ENCODE results near the gene APOA5.
A peak's percentile ranks its signal among the peaks of the same experiment; 100 is the strongest.

The APOA5 gene

DNA sequence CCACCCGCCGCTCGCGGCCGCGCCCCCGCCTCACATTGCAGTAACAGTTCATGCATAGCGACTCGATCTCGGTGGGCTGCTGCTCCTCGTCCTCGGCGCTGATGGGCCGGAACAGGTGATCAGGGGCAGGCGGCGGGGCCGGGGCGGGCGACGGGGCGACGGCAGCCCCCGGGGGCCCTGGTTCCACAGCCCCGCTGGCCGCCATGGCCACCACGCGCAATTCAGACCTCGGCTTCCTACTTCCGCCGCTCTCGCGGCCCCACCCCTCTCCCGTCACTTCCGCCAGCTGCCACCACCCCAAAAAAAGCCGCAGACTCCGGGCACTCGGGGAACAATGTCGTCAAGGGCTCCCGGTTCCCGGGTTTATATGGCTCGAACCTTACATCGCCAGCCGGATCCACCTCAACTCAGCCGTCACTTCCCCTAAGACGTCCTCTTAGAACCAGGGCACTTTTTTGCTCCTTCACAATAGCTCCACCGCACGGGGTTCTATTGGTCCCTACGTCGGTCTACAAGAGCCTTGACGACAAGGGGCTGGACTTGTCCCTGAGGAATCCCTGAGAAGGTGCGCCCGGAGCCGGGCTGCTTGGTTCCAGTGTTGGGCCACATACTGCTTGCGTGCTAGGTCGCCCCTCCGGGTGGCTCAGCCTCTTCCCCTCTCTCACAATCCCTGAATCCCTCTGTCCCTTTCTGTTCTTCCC, 3.7 kb downstream of the APOA5 start, which contains the start of gene ZPR1:
Gene ZPR1 (minus strand): TSS at position 238 of the 701 bp plus-strand sequence. CDS start 33 bp downstream, at position 205.
- H2AFZ ChIP-seq (ENCODE audit: low read depth, low read length): peak within 1 kb of the TSS; percentile 72
- H3K4me3 ChIP-seq (ENCODE audit: low read length): peak within 1 kb of the TSS; percentile 69
- peaks cover 39% of the 10 kb centered on the region for H3K36me3 ChIP-seq (ENCODE audit: insufficient read depth, low read length)
- no peaks in the 10 kb centered on the region for H3K27me3 ChIP-seq (ENCODE audit: insufficient read depth, low read length)
- H3K4me1 ChIP-seq (ENCODE audit: insufficient read depth, low read length): peaks cover 15% of the 10 kb centered on the region
- no peaks in the 10 kb centered on the region for H3K9me3 ChIP-seq (ENCODE audit: low read length)

- Histone ChIP-seq H3K9me3 (ENCODE audit: low read length) (no peaks in the 10 kb centered on the region), H3K27me3 (ENCODE audit: insufficient read depth, low read length) (no peaks in the 10 kb centered on the region), H2AFZ (ENCODE audit: low read depth, low read length) (peak overlapping the region; percentile 72), H3K4me3 (ENCODE audit: low read length) (peak overlapping the region; percentile 69), H3K36me3 (ENCODE audit: insufficient read depth, low read length) (peaks cover 44% of the 10 kb centered on the region), H3K4me1 (ENCODE audit: insufficient read depth, low read length) (peaks cover 15% of the 10 kb centered on the region)
Measured at GRCh38 chr11:116787436-116787785, 4.3 kb downstream of the APOA5 start.

GRCh38 chr11:116786966-116787365, 4.7 kb downstream of the APOA5 start:
- Histone ChIP-seq H2AFZ (ENCODE audit: low read depth, low read length) (no peak overlapping the region), H3K27me3 (ENCODE audit: insufficient read depth, low read length) (no peaks in the 10 kb centered on the region), H3K9me3 (ENCODE audit: low read length) (no peaks in the 10 kb centered on the region), H3K4me1 (ENCODE audit: insufficient read depth, low read length) (peaks cover 15% of the 10 kb centered on the region), H3K4me3 (ENCODE audit: low read length) (peak overlapping the region; percentile 69), H3K36me3 (ENCODE audit: insufficient read depth, low read length) (peaks cover 49% of the 10 kb centered on the region)

- H3K36me3 ChIP-seq (ENCODE audit: insufficient read depth, low read length): peaks cover 52% of the 10 kb centered on the region
- H2AFZ ChIP-seq (ENCODE audit: low read depth, low read length): no peak overlapping the region
- H3K4me3 ChIP-seq (ENCODE audit: low read length): peak overlapping the region; percentile 69
- peaks cover 15% of the 10 kb centered on the region for H3K4me1 ChIP-seq (ENCODE audit: insufficient read depth, low read length)
- no peaks in the 10 kb centered on the region for H3K9me3 ChIP-seq (ENCODE audit: low read length)
- H3K27me3 ChIP-seq (ENCODE audit: insufficient read depth, low read length): no peaks in the 10 kb centered on the region
Measured at GRCh38 chr11:116786326-116786725, 5.4 kb downstream of the APOA5 start.

DNA sequence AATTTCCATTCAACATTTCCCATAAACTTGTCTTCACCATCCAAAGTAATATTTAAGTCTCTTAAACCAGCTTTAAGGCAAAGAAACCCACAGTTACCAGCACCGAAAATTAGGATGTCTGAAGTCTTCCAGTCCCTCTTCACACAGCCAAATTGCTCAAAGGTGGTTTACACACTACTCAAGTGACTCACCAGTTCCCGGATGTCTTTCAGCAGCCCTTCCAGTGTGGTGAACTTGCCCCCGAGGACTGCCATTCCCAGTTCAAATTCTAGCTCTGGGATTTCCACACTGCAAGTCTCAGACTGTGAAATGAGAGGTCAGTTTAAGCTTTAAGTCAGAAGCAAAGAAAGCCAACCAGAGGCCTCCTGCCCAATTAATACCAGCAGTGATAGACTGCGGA, 9.0 kb downstream of the APOA5 start:
- peaks cover 85% of the 10 kb centered on the region for H3K36me3 ChIP-seq (ENCODE audit: insufficient read depth, low read length)

DNA sequence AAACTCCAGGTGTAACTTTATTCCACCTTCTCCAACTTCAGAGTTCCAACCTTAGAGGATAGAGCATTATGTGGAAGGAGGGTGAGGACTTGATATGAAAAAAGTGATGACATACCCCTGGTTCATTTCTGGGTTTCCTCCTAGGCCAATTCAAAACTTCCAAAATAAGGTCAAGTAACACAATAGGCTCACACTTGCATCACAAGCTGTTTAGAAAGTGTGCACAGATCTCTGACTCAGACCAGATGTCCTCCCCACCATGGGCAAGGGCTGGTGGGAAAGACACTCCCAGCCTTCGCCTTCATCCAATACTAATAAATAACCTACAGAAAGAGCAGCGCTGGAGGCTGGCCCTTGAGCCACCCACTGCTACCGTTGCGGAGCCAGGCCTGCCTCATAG, 13.1 kb downstream of the APOA5 start:
- H3K27me3 ChIP-seq (ENCODE audit: insufficient read depth, low read length): no peaks in the 10 kb centered on the region
- H3K9me3 ChIP-seq (ENCODE audit: low read length): no peaks in the 10 kb centered on the region

More for the DNA sequence above, 9.0 kb downstream of the APOA5 start:
- Histone ChIP-seq H2AFZ (ENCODE audit: low read depth, low read length) (no peak overlapping the region), H3K4me1 (ENCODE audit: insufficient read depth, low read length) (peaks cover 9% of the 10 kb centered on the region), H3K9me3 (ENCODE audit: low read length) (no peaks in the 10 kb centered on the region), H3K27me3 (ENCODE audit: insufficient read depth, low read length) (no peaks in the 10 kb centered on the region), H3K4me3 (ENCODE audit: low read length) (no peak overlapping the region)

GRCh38 chr11:116777056-116777455, 14.6 kb downstream of the APOA5 start:
- H3K36me3 ChIP-seq (ENCODE audit: insufficient read depth, low read length): peaks cover 48% of the 10 kb centered on the region
- H3K4me1 ChIP-seq (ENCODE audit: insufficient read depth, low read length): peaks cover 10% of the 10 kb centered on the region
- no peak overlapping the region for H2AFZ ChIP-seq (ENCODE audit: low read depth, low read length)
- no peaks in the 10 kb centered on the region for H3K9me3 ChIP-seq (ENCODE audit: low read length)
- no peak overlapping the region for H3K4me3 ChIP-seq (ENCODE audit: low read length)
- H3K27me3 ChIP-seq (ENCODE audit: insufficient read depth, low read length): no peaks in the 10 kb centered on the region

More for the DNA sequence above, 13.1 kb downstream of the APOA5 start:
- Histone ChIP-seq H3K36me3 (ENCODE audit: insufficient read depth, low read length) (peaks cover 63% of the 10 kb centered on the region), H2AFZ (ENCODE audit: low read depth, low read length) (no peak overlapping the region), H3K4me3 (ENCODE audit: low read length) (no peak overlapping the region), H3K4me1 (ENCODE audit: insufficient read depth, low read length) (peaks cover 6% of the 10 kb centered on the region)

- no peak overlapping the region for H3K4me3 ChIP-seq (ENCODE audit: low read length)
- H3K27me3 ChIP-seq (ENCODE audit: insufficient read depth, low read length): no peaks in the 10 kb centered on the region
- peaks cover 46% of the 10 kb centered on the region for H3K36me3 ChIP-seq (ENCODE audit: insufficient read depth, low read length)
- H2AFZ ChIP-seq (ENCODE audit: low read depth, low read length): no peak overlapping the region
- H3K9me3 ChIP-seq (ENCODE audit: low read length): no peaks in the 10 kb centered on the region
- peaks cover 14% of the 10 kb centered on the region for H3K4me1 ChIP-seq (ENCODE audit: insufficient read depth, low read length)
Measured at GRCh38 chr11:116776522-116776984, 15.1 kb downstream of the APOA5 start.

GRCh38 chr11:116775975-116776374, 15.7 kb downstream of the APOA5 start:
- Histone ChIP-seq H3K4me1 (ENCODE audit: insufficient read depth, low read length) (peaks cover 20% of the 10 kb centered on the region), H2AFZ (ENCODE audit: low read depth, low read length) (no peak overlapping the region), H3K27me3 (ENCODE audit: insufficient read depth, low read length) (no peaks in the 10 kb centered on the region), H3K36me3 (ENCODE audit: insufficient read depth, low read length) (peaks cover 41% of the 10 kb centered on the region), H3K9me3 (ENCODE audit: low read length) (no peaks in the 10 kb centered on the region), H3K4me3 (ENCODE audit: low read length) (no peak overlapping the region)

DNA sequence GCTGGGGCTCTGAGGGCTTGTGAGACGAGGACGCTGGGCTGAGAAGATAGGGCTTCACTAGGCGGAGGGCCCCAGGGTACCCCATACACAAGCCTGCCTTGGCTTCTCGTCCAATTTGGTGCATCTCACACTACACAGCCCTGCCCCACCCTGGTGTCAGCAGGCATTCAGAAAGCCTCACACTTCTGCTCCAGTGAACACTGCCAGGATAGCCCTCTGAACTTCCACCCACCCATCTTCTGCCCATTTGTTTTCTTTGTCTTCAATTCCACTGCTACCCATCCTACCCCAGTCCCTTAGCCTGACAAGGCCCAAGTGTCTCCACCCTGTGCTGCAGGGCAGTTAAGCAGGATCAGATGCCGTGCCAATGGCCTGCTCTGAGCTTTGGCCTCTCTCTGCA, 17.0 kb downstream of the APOA5 start:
- H3K27me3 ChIP-seq (ENCODE audit: insufficient read depth, low read length): no peaks in the 10 kb centered on the region
- no peak overlapping the region for H2AFZ ChIP-seq (ENCODE audit: low read depth, low read length)
- no peak overlapping the region for H3K4me3 ChIP-seq (ENCODE audit: low read length)
- H3K36me3 ChIP-seq (ENCODE audit: insufficient read depth, low read length): peaks cover 30% of the 10 kb centered on the region
- H3K4me1 ChIP-seq (ENCODE audit: insufficient read depth, low read length): peaks cover 22% of the 10 kb centered on the region
- H3K9me3 ChIP-seq (ENCODE audit: low read length): no peaks in the 10 kb centered on the region

DNA sequence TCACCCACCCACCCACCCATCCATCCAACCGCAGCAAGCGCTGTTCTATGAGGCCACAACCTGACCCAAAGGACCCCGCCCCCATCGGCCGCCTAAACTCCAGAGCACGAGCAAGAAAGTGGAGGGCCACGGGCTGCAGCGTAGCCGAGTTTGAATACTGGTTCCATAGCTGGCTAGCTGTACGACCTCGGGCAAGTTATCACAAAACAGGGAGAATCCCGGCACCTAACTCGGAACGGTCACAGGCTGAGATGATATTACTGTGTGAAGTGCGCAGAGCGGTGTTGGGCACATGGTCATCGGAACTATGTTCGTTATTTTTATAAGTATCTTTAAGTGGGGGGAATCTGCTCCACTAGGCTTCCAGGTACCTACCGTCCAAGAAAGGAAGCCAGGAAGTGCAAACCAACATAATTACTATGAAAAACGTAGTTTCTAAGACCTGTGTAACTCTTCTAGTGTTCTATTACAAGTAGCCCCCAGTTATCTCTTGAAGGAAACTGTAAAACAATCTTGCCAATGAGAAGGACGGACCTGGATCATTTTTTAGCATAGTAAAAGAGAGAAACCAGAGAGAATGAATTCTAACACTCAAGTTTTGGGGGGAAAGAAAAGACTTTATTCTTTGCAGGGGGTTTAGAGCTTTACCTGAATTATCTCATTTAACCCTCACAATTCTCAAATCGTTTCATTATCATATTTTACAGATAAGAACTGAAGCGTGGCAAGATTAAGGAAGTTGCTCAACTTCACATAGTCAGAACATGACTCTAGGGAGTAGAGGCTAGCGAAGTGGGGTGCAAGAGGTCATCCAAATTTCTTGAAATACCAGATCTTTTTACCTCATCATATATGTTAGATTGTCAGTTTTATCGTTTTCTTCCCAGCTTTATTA, 18.2 kb downstream of the APOA5 start:
- peak overlapping the region; percentile 74 for H2AFZ ChIP-seq (ENCODE audit: low read depth, low read length)
- H3K9me3 ChIP-seq (ENCODE audit: low read length): no peaks in the 10 kb centered on the region
- no peaks in the 10 kb centered on the region for H3K27me3 ChIP-seq (ENCODE audit: insufficient read depth, low read length)
- H3K4me3 ChIP-seq (ENCODE audit: low read length): peak overlapping the region; percentile 87
- peaks cover 27% of the 10 kb centered on the region for H3K36me3 ChIP-seq (ENCODE audit: insufficient read depth, low read length)
- peaks cover 22% of the 10 kb centered on the region for H3K4me1 ChIP-seq (ENCODE audit: insufficient read depth, low read length)

DNA sequence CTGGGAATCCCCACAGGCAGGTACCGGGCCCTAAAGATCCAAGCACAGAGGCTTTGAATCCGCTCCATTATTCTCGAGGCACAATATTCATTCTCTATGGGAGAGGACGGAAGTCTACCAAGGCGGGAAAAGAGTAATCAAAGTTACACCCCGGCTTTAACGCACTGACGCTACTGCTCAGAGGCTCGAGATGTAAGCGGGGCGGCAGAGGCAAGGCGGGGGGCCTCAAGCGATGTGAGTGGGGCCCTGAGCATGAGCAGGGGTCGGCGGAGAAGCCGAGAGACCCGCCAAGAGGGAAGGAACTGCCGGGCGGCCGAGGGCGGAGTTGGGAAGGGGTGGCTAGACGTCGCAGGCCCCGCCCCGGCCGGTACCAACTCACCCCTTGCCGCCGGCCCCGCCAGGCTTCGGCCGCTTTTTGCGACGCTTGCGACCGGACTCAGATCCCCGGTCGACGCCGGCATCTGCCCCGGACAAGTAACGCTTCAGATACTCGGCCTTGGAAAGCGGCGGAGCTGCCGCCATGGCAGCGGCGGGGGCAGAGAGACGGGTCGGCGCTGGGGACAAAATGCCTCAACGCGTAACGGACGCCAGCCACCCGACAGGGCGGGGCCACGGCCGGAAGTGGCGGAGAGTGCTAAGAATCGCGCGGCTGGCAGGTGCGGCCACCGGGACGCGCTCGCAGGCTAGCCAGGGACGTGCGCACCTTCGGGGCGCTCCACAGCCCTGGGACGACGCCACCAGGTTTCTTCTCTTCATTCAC, 19.1 kb downstream of the APOA5 start, which contains the start of gene BUD13:
Gene BUD13 (minus strand): TSS at position 545 of the 760 bp plus-strand sequence. CDS start 23 bp downstream, at position 522.
- Histone ChIP-seq H3K36me3 (ENCODE audit: insufficient read depth, low read length) (peaks cover 27% of the 10 kb centered on the region), H3K27me3 (ENCODE audit: insufficient read depth, low read length) (no peaks in the 10 kb centered on the region), H2AFZ (ENCODE audit: low read depth, low read length) (peak within 1 kb of the TSS; percentile 85), H3K9me3 (ENCODE audit: low read length) (no peaks in the 10 kb centered on the region), H3K4me3 (ENCODE audit: low read length) (peak within 1 kb of the TSS; percentile 87), H3K4me1 (ENCODE audit: insufficient read depth, low read length) (peaks cover 22% of the 10 kb centered on the region)

Data from neuron (in vitro differentiated cells).